HFFc6 (cell line): ENCODE results near the gene OPTN. TPM values are rescaled to one million over a fixed set of nuclear protein-coding genes. Genes with fewer than 3 reads are reported as not detected.
"Not testable (repeated sequence)": the region's sequence is repeated elsewhere in the genome, so short reads cannot be mapped to it uniquely, and the experiment has no call there.

ENCODE experiments used
- DNase-seq: peaks from one replicate; pipeline ENCODE4 v3.0.0-alpha.2; 2018
- H3K27ac Mint-ChIP-seq: 2 replicates; pipeline ENCODE4 v1.8.0; 2020; ENCODE audit warnings: mild to moderate bottlenecking, mixed read lengths
- H3K27me3 Mint-ChIP-seq: 2 replicates; pipeline ENCODE4 v1.8.0; 2021; ENCODE audit warnings: mild to moderate bottlenecking, moderate library complexity, mixed read lengths; ENCODE audit not compliant: insufficient read depth
- H3K36me3 Mint-ChIP-seq: 2 replicates; pipeline ENCODE4 v1.8.0; 2021; ENCODE audit warnings: low read depth, mixed read lengths
- H3K4me1 Mint-ChIP-seq: 2 replicates; pipeline ENCODE4 v1.8.0; 2020; ENCODE audit warnings: low read depth, mixed read lengths
- H3K4me3 Mint-ChIP-seq: 2 replicates; pipeline ENCODE4 v1.8.0; 2020; ENCODE audit warnings: mild to moderate bottlenecking, moderate library complexity, mixed read lengths
- H3K9me3 Mint-ChIP-seq: 2 replicates; pipeline ENCODE4 v1.8.0; 2020; ENCODE audit warnings: mild to moderate bottlenecking, mixed read lengths
- CTCF ChIP-seq: fragments of 200-600 bp; sonication (generic); IDR thresholded peaks from 2 replicates; pipeline ENCODE4 v1.5.0; 2021; ENCODE audit warnings: antibody characterized with exemption, mild to moderate bottlenecking
- total RNA-seq, 6 experiments: library from RNA; stranded (reverse); fragmentation: NEBNext Ultra II Directional; extraction: Animal tissue kit (Norgen Biotek cat#: 25700); gene quantifications; 2 replicates in 1 of 6; 3 replicates in 5 of 6; pipeline ENCODE4 v1.2.3, GENCODE V29; 2021

The OPTN gene
- total RNA-seq, 6 experiments from 2014 or later = 79.9 to 90.3 (median 83.0) TPM

GRCh38 chr10:13080643-13081042 lies 19.3 kb upstream of the OPTN start:
- Mint-ChIP-seq H3K27ac (no peak overlapping the region), H3K27me3 (peaks cover 3% of the 10 kb centered on the region), H3K9me3 (peaks cover 63% of the 10 kb centered on the region), H3K36me3 (peaks cover 30% of the 10 kb centered on the region), H3K4me1 (peaks cover 14% of the 10 kb centered on the region), H3K4me3 (no peak overlapping the region)
- no peak for DNase-seq
- no peak for TF ChIP-seq CTCF

GRCh38 chr10:13083700-13084099 lies 16.3 kb upstream of the OPTN start:
- H3K9me3 Mint-ChIP-seq = peaks cover 58% of the 10 kb centered on the region

GRCh38 chr10:13086056-13086455 lies 13.9 kb upstream of the OPTN start:
- Mint-ChIP-seq H3K27ac (no peak overlapping the region), H3K4me1 (peaks cover 38% of the 10 kb centered on the region), H3K27me3 (peaks cover 2% of the 10 kb centered on the region; the same call in 1 of the 2 replicates), H3K36me3 (peaks cover 20% of the 10 kb centered on the region), H3K9me3 (peaks cover 41% of the 10 kb centered on the region), H3K4me3 (no peak overlapping the region)
- DNase-seq = no peak
- TF ChIP-seq CTCF = no peak

More at GRCh38 chr10:13083700-13084099, 16.3 kb upstream of the OPTN start:
- not testable (repeated sequence) for H3K4me3 Mint-ChIP-seq, H3K27me3 Mint-ChIP-seq, H3K27ac Mint-ChIP-seq, DNase-seq
- Mint-ChIP-seq H3K36me3 (peaks cover 30% of the 10 kb centered on the region), H3K4me1 (peaks cover 29% of the 10 kb centered on the region)

GRCh38 chr10:13087601-13087985 lies 12.4 kb upstream of the OPTN start:
- H3K4me3 Mint-ChIP-seq = peak overlapping the region; percentile 77; the same call in 1 of the 2 replicates
- peaks cover 2% of the 10 kb centered on the region for H3K27me3 Mint-ChIP-seq
- H3K9me3 Mint-ChIP-seq = peaks cover 30% of the 10 kb centered on the region
- peaks cover 38% of the 10 kb centered on the region for H3K4me1 Mint-ChIP-seq
- TF ChIP-seq CTCF = no peak
- H3K36me3 Mint-ChIP-seq = peaks cover 8% of the 10 kb centered on the region
- H3K27ac Mint-ChIP-seq = peak overlapping the region; percentile 80
- DNase-seq = no peak

- peaks cover 8% of the 10 kb centered on the region for H3K36me3 Mint-ChIP-seq
- H3K9me3 Mint-ChIP-seq = peaks cover 26% of the 10 kb centered on the region
- peak; percentile 83 for DNase-seq
- no peak for TF ChIP-seq CTCF
- peaks cover 2% of the 10 kb centered on the region for H3K27me3 Mint-ChIP-seq
- H3K4me3 Mint-ChIP-seq = peak overlapping the region; percentile 77
- H3K4me1 Mint-ChIP-seq = peaks cover 38% of the 10 kb centered on the region
- peak overlapping the region; percentile 80 for H3K27ac Mint-ChIP-seq
Observed at GRCh38 chr10:13087986-13088618, 11.9 kb upstream of the OPTN start.

GRCh38 chr10:13089345-13089744 lies 10.6 kb upstream of the OPTN start:
- Mint-ChIP-seq H3K36me3 (peaks cover 8% of the 10 kb centered on the region), H3K4me3 (no peak overlapping the region), H3K27me3 (peaks cover 2% of the 10 kb centered on the region), H3K4me1 (peaks cover 38% of the 10 kb centered on the region), H3K27ac (no peak overlapping the region), H3K9me3 (peaks cover 13% of the 10 kb centered on the region)
- TF ChIP-seq CTCF = no peak
- DNase-seq = no peak
